Neural cell (in vitro differentiated cells): ENCODE measurements around the gene NFKBIZ. TPM values are rescaled to one million over a fixed set of nuclear protein-coding genes. Genes with fewer than 3 reads are reported as not detected.

ENCODE experiments used
- H2AFZ ChIP-seq: fragments of 200-600, 300-800 bp; sonication (generic), shearing (Covaris generic); 2 replicates; pipeline ENCODE4 v1.6.0; 2014; ENCODE audit warnings: low read depth, mild to moderate bottlenecking, antibody characterized with exemption, low read length, moderate library complexity
- H3F3A ChIP-seq: fragments of 200-600 bp; shearing (Covaris generic); 2 replicates; pipeline ENCODE4 v1.6.1; 2016; ENCODE audit warnings: mild to moderate bottlenecking, moderate library complexity, mixed read lengths, antibody characterized with exemption, low read length; ENCODE audit not compliant: insufficient read depth, poor library complexity, severe bottlenecking
- H3K27ac ChIP-seq: fragments of 200-600, 300-800 bp; sonication (generic), shearing (Covaris generic); 2 replicates; pipeline ENCODE4 v1.5.1; 2014; ENCODE audit warnings: mild to moderate bottlenecking, low read length, moderate library complexity
- H3K27me3 ChIP-seq: fragments of 300-800, 200-600 bp; sonication (generic), shearing (Covaris generic); 2 replicates; pipeline ENCODE4 v1.6.0; 2014; ENCODE audit warnings: mild to moderate bottlenecking, low read depth, low read length, moderate library complexity; ENCODE audit not compliant: insufficient read depth
- H3K36me3 ChIP-seq: fragments of 300-800, 200-600 bp; sonication (generic), shearing (Covaris generic); 2 replicates; pipeline ENCODE4 v1.5.1; 2014; ENCODE audit warnings: mild to moderate bottlenecking, antibody characterized with exemption, low read length, moderate library complexity; ENCODE audit not compliant: insufficient read depth
- H3K4me2 ChIP-seq: fragments of 300-800, 200-600 bp; sonication (generic), shearing (Covaris generic); 2 replicates; pipeline ENCODE4 v1.6.0; 2014; ENCODE audit warnings: mild to moderate bottlenecking, low read length
- H3K4me3 ChIP-seq: fragments of 300-800, 200-600 bp; sonication (generic), shearing (Covaris generic); 2 replicates; pipeline ENCODE4 v1.5.1; 2014; ENCODE audit warnings: mild to moderate bottlenecking, low read length, moderate library complexity
- H3K79me2 ChIP-seq: fragments of 200-600 bp; shearing (Covaris generic); replicated peaks from 2 replicates; pipeline ENCODE4 v1.6.0; 2014; ENCODE audit warnings: mild to moderate bottlenecking, low read length, moderate library complexity; ENCODE audit not compliant: insufficient read depth
- H3K9ac ChIP-seq: fragments of 300-800, 200-600 bp; sonication (generic), shearing (Covaris generic); 2 replicates; pipeline ENCODE4 v1.6.1; 2016; ENCODE audit warnings: mild to moderate bottlenecking, low read length, mixed read lengths
- H3K9me2 ChIP-seq: fragments of 200-600 bp; shearing (Covaris generic); 2 replicates; pipeline ENCODE4 v1.6.1; 2016; ENCODE audit warnings: mild to moderate bottlenecking, low read length, mixed read lengths; ENCODE audit not compliant: insufficient read depth
- H3K9me3 ChIP-seq: fragments of 200-600, 300-800 bp; sonication (generic), shearing (Covaris generic); 2 replicates; pipeline ENCODE4 v1.6.1; 2016; ENCODE audit warnings: mild to moderate bottlenecking, mixed run types, low read length, moderate library complexity, mixed read lengths
- H4K20me1 ChIP-seq: fragments of 200-600 bp; shearing (Covaris generic); 2 replicates; pipeline ENCODE4 v1.6.1; 2016; ENCODE audit warnings: mild to moderate bottlenecking, mixed run types; ENCODE audit not compliant: insufficient read depth
- CTCF ChIP-seq: fragments of 450-650 bp; IDR thresholded peaks from 2 replicates; pipeline ENCODE4 v1.5.1; 2014; ENCODE audit warnings: antibody characterized with exemption, mild to moderate bottlenecking, moderate library complexity; ENCODE audit not compliant: poor library complexity, severe bottlenecking
- EP300 ChIP-seq: fragments of 450-650 bp; conservative IDR thresholded peaks from 2 replicates; pipeline ENCODE4 v1.6.1; 2014; ENCODE audit warnings: antibody characterized with exemption, mild to moderate bottlenecking, moderate library complexity; ENCODE audit not compliant: poor library complexity, severe bottlenecking
- EZH2 ChIP-seq: fragments of 200-600, 300-800 bp; shearing (Covaris generic), sonication (generic); IDR thresholded peaks from 2 replicates; pipeline ENCODE4 v1.6.1; 2014; ENCODE audit warnings: antibody characterized with exemption, low read length, borderline replicate concordance, mild to moderate bottlenecking; ENCODE audit not compliant: insufficient read depth, poor library complexity, severe bottlenecking
- MXI1 ChIP-seq: fragments of 450-650 bp; conservative IDR thresholded peaks from 2 replicates; pipeline ENCODE4 v1.6.1; 2014; ENCODE audit warnings: antibody characterized with exemption, mild to moderate bottlenecking; ENCODE audit not compliant: poor library complexity, severe bottlenecking
- POLR2AphosphoS5 ChIP-seq: IDR thresholded peaks from 2 replicates; pipeline ENCODE4 v1.6.1; 2012
- RAD21 ChIP-seq: fragments of 450-650 bp; conservative IDR thresholded peaks from 2 replicates; pipeline ENCODE4 v1.6.1; 2014; ENCODE audit warnings: antibody characterized with exemption, mild to moderate bottlenecking, moderate library complexity
- SMC3 ChIP-seq: fragments of 450-650 bp; conservative IDR thresholded peaks from 2 replicates; pipeline ENCODE4 v1.6.1; 2014; ENCODE audit warnings: antibody characterized with exemption, mild to moderate bottlenecking, moderate library complexity; ENCODE audit not compliant: poor library complexity
- TAF1 ChIP-seq: IDR thresholded peaks from 2 replicates; pipeline ENCODE4 v1.6.1; 2012; ENCODE audit warnings: low read depth
- polyA plus RNA-seq: library from polyadenylated mRNA; depleted of rRNA; stranded (reverse); fragments of >200 nt; gene quantifications from 2 replicates; pipeline ENCODE4 v1.2.3, GENCODE V29; 2014
- TF ChIP-seq, protein P1 (sequence below): IDR thresholded peaks from 2 replicates; pipeline ENCODE4 v1.6.1; 2012; ENCODE audit warnings: borderline replicate concordance

Gene NFKBIZ
- polyA plus RNA-seq, 1 donor from 2014 or later, result 0.84 TPM

GRCh38 chr3:101835676-101836075 lies 13.6 kb upstream of the NFKBIZ start:
- Histone ChIP-seq H3K4me2 (no peak overlapping the region), H3K4me3 (no peak overlapping the region), H2AFZ (no peak overlapping the region), H3F3A (no peaks in the 10 kb centered on the region), H3K79me2 (no peaks in the 10 kb centered on the region), H3K9me3 (no peaks in the 10 kb centered on the region), H3K27ac (no peak overlapping the region), H3K27me3 (no peaks in the 10 kb centered on the region), H3K9ac (no peak overlapping the region), H3K36me3 (no peaks in the 10 kb centered on the region), H4K20me1 (no peaks in the 10 kb centered on the region), H3K9me2 (no peaks in the 10 kb centered on the region)
- TF ChIP-seq RAD21, result no peak
- TF ChIP-seq, protein P1, sequence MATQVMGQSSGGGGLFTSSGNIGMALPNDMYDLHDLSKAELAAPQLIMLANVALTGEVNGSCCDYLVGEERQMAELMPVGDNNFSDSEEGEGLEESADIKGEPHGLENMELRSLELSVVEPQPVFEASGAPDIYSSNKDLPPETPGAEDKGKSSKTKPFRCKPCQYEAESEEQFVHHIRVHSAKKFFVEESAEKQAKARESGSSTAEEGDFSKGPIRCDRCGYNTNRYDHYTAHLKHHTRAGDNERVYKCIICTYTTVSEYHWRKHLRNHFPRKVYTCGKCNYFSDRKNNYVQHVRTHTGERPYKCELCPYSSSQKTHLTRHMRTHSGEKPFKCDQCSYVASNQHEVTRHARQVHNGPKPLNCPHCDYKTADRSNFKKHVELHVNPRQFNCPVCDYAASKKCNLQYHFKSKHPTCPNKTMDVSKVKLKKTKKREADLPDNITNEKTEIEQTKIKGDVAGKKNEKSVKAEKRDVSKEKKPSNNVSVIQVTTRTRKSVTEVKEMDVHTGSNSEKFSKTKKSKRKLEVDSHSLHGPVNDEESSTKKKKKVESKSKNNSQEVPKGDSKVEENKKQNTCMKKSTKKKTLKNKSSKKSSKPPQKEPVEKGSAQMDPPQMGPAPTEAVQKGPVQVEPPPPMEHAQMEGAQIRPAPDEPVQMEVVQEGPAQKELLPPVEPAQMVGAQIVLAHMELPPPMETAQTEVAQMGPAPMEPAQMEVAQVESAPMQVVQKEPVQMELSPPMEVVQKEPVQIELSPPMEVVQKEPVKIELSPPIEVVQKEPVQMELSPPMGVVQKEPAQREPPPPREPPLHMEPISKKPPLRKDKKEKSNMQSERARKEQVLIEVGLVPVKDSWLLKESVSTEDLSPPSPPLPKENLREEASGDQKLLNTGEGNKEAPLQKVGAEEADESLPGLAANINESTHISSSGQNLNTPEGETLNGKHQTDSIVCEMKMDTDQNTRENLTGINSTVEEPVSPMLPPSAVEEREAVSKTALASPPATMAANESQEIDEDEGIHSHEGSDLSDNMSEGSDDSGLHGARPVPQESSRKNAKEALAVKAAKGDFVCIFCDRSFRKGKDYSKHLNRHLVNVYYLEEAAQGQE, result no peak

GRCh38 chr3:101836160-101836559 lies 13.2 kb upstream of the NFKBIZ start:
- Histone ChIP-seq H4K20me1 (no peaks in the 10 kb centered on the region), H3K9ac (no peak overlapping the region), H2AFZ (no peak overlapping the region), H3K79me2 (no peaks in the 10 kb centered on the region), H3K27ac (no peak overlapping the region), H3K27me3 (no peaks in the 10 kb centered on the region), H3K9me2 (no peaks in the 10 kb centered on the region), H3K36me3 (no peaks in the 10 kb centered on the region), H3K9me3 (no peaks in the 10 kb centered on the region), H3F3A (no peaks in the 10 kb centered on the region), H3K4me3 (no peak overlapping the region), H3K4me2 (no peak overlapping the region)
- no peak for TF ChIP-seq TAF1
- no peak for TF ChIP-seq RAD21
- no peak for TF ChIP-seq EP300
- no peak for TF ChIP-seq SMC3
- TF ChIP-seq, protein P1, result no peak
- no peak for TF ChIP-seq EZH2
- TF ChIP-seq POLR2AphosphoS5, result no peak
- no peak for TF ChIP-seq MXI1
- TF ChIP-seq CTCF, result no peak
